GM12878 (cell line): ENCODE data around the gene GPR137B. TPM values are rescaled to one million over a fixed set of nuclear protein-coding genes. Genes with fewer than 3 reads are reported as not detected.

ENCODE experiments used
- CBX5 ChIP-seq: sonication (generic); IDR thresholded peaks from 2 replicates; pipeline ENCODE4 v1.6.1; 2016; ENCODE audit warnings: low read depth, moderate library complexity, mild to moderate bottlenecking, inconsistent platforms
- CHD4 ChIP-seq: fragments of 200-600 bp; sonication (generic); IDR thresholded peaks from 2 replicates; pipeline ENCODE4 v1.6.1; 2016; ENCODE audit warnings: mild to moderate bottlenecking
- ESRRA ChIP-seq: IDR thresholded peaks from 2 replicates; pipeline ENCODE4 v1.6.1; 2012; ENCODE audit warnings: mild to moderate bottlenecking, low read length, improper control_type of control experiment
- ETV6 ChIP-seq, 2 experiments: fragments of 450-650 bp in 1 of 2; IDR thresholded peaks in 1 of 2; conservative IDR thresholded peaks in 1 of 2; 2 replicates each; pipeline ENCODE4 v1.6.1; 2014; ENCODE audit warnings: antibody characterized with exemption in 1 of 2, borderline replicate concordance in 1 of 2, low read depth in 1 of 2, mild to moderate bottlenecking in 1 of 2, moderate library complexity in 1 of 2
- FOS ChIP-seq: IDR thresholded peaks from 3 replicates; pipeline ENCODE4 v1.6.1; 2011; ENCODE audit warnings: borderline replicate concordance; ENCODE audit not compliant: insufficient read length; ENCODE audit errors: extremely low read depth
- HDAC2 ChIP-seq: fragments of 200-600 bp; sonication (generic); IDR thresholded peaks from 2 replicates; pipeline ENCODE4 v1.6.1; 2017
- HDAC6 ChIP-seq: fragments of 200-600 bp; sonication (generic); IDR thresholded peaks from one replicate; pipeline ENCODE4 v1.8.0; 2017; ENCODE audit warnings: antibody characterized with exemption; ENCODE audit not compliant: unreplicated experiment
- IKZF1 ChIP-seq: fragments of 450-650 bp; conservative IDR thresholded peaks from 2 replicates; pipeline ENCODE4 v1.6.1; 2017; ENCODE audit warnings: antibody characterized with exemption, mild to moderate bottlenecking
- KLF5 ChIP-seq: fragments of 450-650 bp; IDR thresholded peaks from 2 replicates; pipeline ENCODE4 v1.6.1; 2014; ENCODE audit warnings: mild to moderate bottlenecking; ENCODE audit not compliant: partially characterized antibody
- MEF2B ChIP-seq: fragments of 450-650 bp; IDR thresholded peaks from 2 replicates; pipeline ENCODE4 v1.6.1; 2018; ENCODE audit warnings: mild to moderate bottlenecking, moderate library complexity; ENCODE audit not compliant: partially characterized antibody, poor library complexity, severe bottlenecking
- MTA2 ChIP-seq: fragments of 450-650 bp; IDR thresholded peaks from 2 replicates; pipeline ENCODE4 v1.6.1; 2016; ENCODE audit warnings: low read depth, mild to moderate bottlenecking, moderate library complexity
- MTA3 ChIP-seq: IDR thresholded peaks from 2 replicates; pipeline ENCODE4 v1.6.1; 2012; ENCODE audit warnings: low read length, inconsistent platforms, borderline replicate concordance
- MXI1 ChIP-seq: fragments of 150-350 bp; IDR thresholded peaks from 2 replicates; pipeline ENCODE4 v1.6.1; 2011; ENCODE audit warnings: low read depth, mild to moderate bottlenecking, inconsistent platforms, low read length, improper control_type of control experiment
- NBN ChIP-seq: fragments of 450-650 bp; IDR thresholded peaks from 2 replicates; pipeline ENCODE4 v1.6.1; 2016
- POLR2AphosphoS2 ChIP-seq: IDR thresholded peaks from 2 replicates; pipeline ENCODE4 v1.6.1; 2011; ENCODE audit warnings: low read depth, mild to moderate bottlenecking, low read length, improper control_type of control experiment, moderate library complexity
- RELB ChIP-seq: fragments of 450-650 bp; IDR thresholded peaks from 2 replicates; pipeline ENCODE4 v1.6.1; 2017; ENCODE audit warnings: low read depth, mild to moderate bottlenecking, moderate library complexity
- SP1 ChIP-seq: IDR thresholded peaks from one replicate; pipeline ENCODE4 v1.6.1; 2011; ENCODE audit warnings: low read depth, low read length
- STAT1 ChIP-seq: fragments of 450-650 bp; conservative IDR thresholded peaks from 2 replicates; pipeline ENCODE4 v1.6.1; 2014; ENCODE audit warnings: antibody characterized with exemption, mild to moderate bottlenecking
- STAT3 ChIP-seq: IDR thresholded peaks from 2 replicates; pipeline ENCODE4 v1.6.1; 2011; ENCODE audit warnings: low read depth, low read length, improper control_type of control experiment
- TCF3 ChIP-seq: IDR thresholded peaks from 2 replicates; pipeline ENCODE4 v1.6.1; 2012; ENCODE audit warnings: low read depth, mild to moderate bottlenecking, low read length, borderline replicate concordance; ENCODE audit not compliant: insufficient read depth
- TCF7 ChIP-seq: IDR thresholded peaks from 2 replicates; pipeline ENCODE4 v1.6.1; 2014; ENCODE audit warnings: antibody characterized with exemption, borderline replicate concordance
- ZNF207 ChIP-seq: fragments of 450-650 bp; IDR thresholded peaks from 2 replicates; pipeline ENCODE4 v1.6.1; 2014; ENCODE audit warnings: antibody characterized with exemption, mild to moderate bottlenecking, borderline replicate concordance
- ZNF274 ChIP-seq: IDR thresholded peaks from one replicate; pipeline ENCODE4 v1.8.0; 2011; ENCODE audit not compliant: insufficient read length, insufficient read depth
- ZNF622 ChIP-seq: fragments of 450-650 bp; IDR thresholded peaks from 2 replicates; pipeline ENCODE4 v1.6.1; 2017; ENCODE audit warnings: mild to moderate bottlenecking, inconsistent platforms
- polyA plus RNA-seq, 11 experiments: library from polyadenylated mRNA; depleted of rRNA in 4 of 11; unstranded in 6 of 11; stranded (reverse) in 5 of 11; fragments of >200 nt; fragmentation: Nextera tagmentation in 4 of 11; fragmentation: Illumina TruSeq in 1 of 11; extraction: Ambion mirVana in 4 of 11; extraction: Trizol in 1 of 11; gene quantifications; 1 replicate in 1 of 11; 2 replicates in 10 of 11; pipeline versions ENCODE4 v1.2.1 to v1.2.3, GENCODE V29; 2011 to 2016; ENCODE audit warnings: inconsistent platforms in 2 of 11, missing spikeins in 2 of 11, low read depth in 1 of 11
- total RNA-seq, 4 experiments: library from RNA; depleted of rRNA in 3 of 4; stranded (reverse); fragments of >200 nt in 3 of 4; fragmentation: Illumina TruSeq in 1 of 4; extraction: Trizol in 1 of 4; gene quantifications; 2 replicates each; pipeline versions ENCODE4 v1.2.1 to v1.2.3, GENCODE V29; 2013 to 2021
- TF ChIP-seq, protein P1 (sequence below): IDR thresholded peaks from 2 replicates; pipeline ENCODE4 v1.6.1; 2011; ENCODE audit warnings: borderline replicate concordance, low read depth, mild to moderate bottlenecking, moderate library complexity, low read length; ENCODE audit not compliant: insufficient read depth, poor library complexity, severe bottlenecking
- TF ChIP-seq, protein P2 (sequence below): IDR thresholded peaks from 2 replicates; pipeline ENCODE4 v1.6.1; 2012; ENCODE audit warnings: low read depth, low read length, improper control_type of control experiment
- TF ChIP-seq, protein P3 (sequence below): fragments of 450-650 bp; IDR thresholded peaks from 2 replicates; pipeline ENCODE4 v1.6.1; 2016; ENCODE audit warnings: mild to moderate bottlenecking

Gene GPR137B
- total and polyA plus RNA-seq, 10 of the 15 experiments (the other 5 are each of a cell fraction or from before 2014, with no cell fraction given), result 5.4 to 20.8 (median 12.5) TPM

- TF ChIP-seq RELB (peak; percentile 94), FOS (no peak), SP1 (peak; percentile 52), MTA2 (peak; percentile 95), TCF3 (peak; percentile 90), CBX5 (0 out of 2 replicates have a peak, but pooled peaks have one; percentile 52), MTA3 (peak; percentile 62), CHD4 (no peak), ZNF622 (no peak), HDAC6 (no peak), STAT1 (0 out of 2 replicates have a peak, but pooled peaks have one; percentile 27), ESRRA (0 out of 2 replicates have a peak, but pooled peaks have one; percentile 64), STAT3 (no peak; the same call in 1 of the 2 replicates), KLF5 (peak; percentile 93), TCF7 (peak; percentile 80), ZNF274 (no peak), MEF2B (peak; percentile 98), ZNF207 (peak; percentile 31), POLR2AphosphoS2 (no peak), MXI1 (no peak; the same call in 1 of the 2 replicates), ETV6 (conservative IDR thresholded peaks at IDR 0.05 in 1 of 2, IDR thresholded peaks at IDR 0.05 in 1 of 2; ENCODE audit: borderline replicate concordance in 1 of 2, low read depth in 1 of 2) (peak in 1 of 2 experiments; percentile 91; a peak in 2 of 4 replicates), IKZF1 (peak; percentile 97), HDAC2 (no peak), NBN (peak; percentile 96)
- TF ChIP-seq, protein P1, sequence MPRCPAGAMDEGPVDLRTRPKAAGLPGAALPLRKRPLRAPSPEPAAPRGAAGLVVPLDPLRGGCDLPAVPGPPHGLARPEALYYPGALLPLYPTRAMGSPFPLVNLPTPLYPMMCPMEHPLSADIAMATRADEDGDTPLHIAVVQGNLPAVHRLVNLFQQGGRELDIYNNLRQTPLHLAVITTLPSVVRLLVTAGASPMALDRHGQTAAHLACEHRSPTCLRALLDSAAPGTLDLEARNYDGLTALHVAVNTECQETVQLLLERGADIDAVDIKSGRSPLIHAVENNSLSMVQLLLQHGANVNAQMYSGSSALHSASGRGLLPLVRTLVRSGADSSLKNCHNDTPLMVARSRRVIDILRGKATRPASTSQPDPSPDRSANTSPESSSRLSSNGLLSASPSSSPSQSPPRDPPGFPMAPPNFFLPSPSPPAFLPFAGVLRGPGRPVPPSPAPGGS, result peak; percentile 46
- TF ChIP-seq, protein P2, sequence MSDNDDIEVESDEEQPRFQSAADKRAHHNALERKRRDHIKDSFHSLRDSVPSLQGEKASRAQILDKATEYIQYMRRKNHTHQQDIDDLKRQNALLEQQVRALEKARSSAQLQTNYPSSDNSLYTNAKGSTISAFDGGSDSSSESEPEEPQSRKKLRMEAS, result no peak
- TF ChIP-seq, protein P3, sequence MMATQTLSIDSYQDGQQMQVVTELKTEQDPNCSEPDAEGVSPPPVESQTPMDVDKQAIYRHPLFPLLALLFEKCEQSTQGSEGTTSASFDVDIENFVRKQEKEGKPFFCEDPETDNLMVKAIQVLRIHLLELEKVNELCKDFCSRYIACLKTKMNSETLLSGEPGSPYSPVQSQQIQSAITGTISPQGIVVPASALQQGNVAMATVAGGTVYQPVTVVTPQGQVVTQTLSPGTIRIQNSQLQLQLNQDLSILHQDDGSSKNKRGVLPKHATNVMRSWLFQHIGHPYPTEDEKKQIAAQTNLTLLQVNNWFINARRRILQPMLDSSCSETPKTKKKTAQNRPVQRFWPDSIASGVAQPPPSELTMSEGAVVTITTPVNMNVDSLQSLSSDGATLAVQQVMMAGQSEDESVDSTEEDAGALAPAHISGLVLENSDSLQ, result peak; percentile 49; the same call in 1 of the 2 replicates
Observed at GRCh38 chr1:236159704-236160539, 17.6 kb downstream of the GPR137B start (continued).
